HepG2 (cell line): Measurements from ENCODE around the gene CALY. TPM values are rescaled to one million over a fixed set of nuclear protein-coding genes. Genes with fewer than 3 reads are reported as not detected.

ENCODE experiments used
- CEBPG ChIP-seq: IDR thresholded peaks from 2 replicates; pipeline ENCODE4 v1.6.1; 2016
- CSRNP2 ChIP-seq: sonication (generic); formaldehyde crosslinking; conservative IDR thresholded peaks from 2 replicates; pipeline ENCODE4 v1.8.0; 2022; ENCODE audit warnings: low read depth, missing genetic modification reagents
- IRF2 ChIP-seq: IDR thresholded peaks from 2 replicates; pipeline ENCODE4 v1.6.1; 2018; ENCODE audit warnings: missing genetic modification reagents, missing compliant biosample characterization
- JARID2 ChIP-seq: sonication (generic); formaldehyde crosslinking; IDR thresholded peaks from 2 replicates; pipeline ENCODE4 v1.8.1; 2023; ENCODE audit warnings: missing genetic modification reagents, inconsistent platforms; ENCODE audit not compliant: insufficient replicate concordance
- NR3C1 ChIP-seq: sonication (generic); formaldehyde crosslinking; IDR thresholded peaks from 2 replicates; pipeline ENCODE4 v1.4.0; 2020; ENCODE audit warnings: missing genetic modification reagents
- POLR2AphosphoS2 ChIP-seq: IDR thresholded peaks from 2 replicates; pipeline ENCODE4 v1.6.1; 2011; ENCODE audit warnings: low read depth, low read length, improper control_type of control experiment
- RARA ChIP-seq: IDR thresholded peaks from 2 replicates; pipeline ENCODE4 v1.6.1; 2016; ENCODE audit warnings: missing genetic modification reagents, missing compliant biosample characterization
- SOX13 ChIP-seq, 3 experiments: fragments of 450-650 bp in 1 of 3; sonication (generic) in 1 of 3; formaldehyde crosslinking in 1 of 3; IDR thresholded peaks in 2 of 3; conservative IDR thresholded peaks in 1 of 3; 2 replicates each; pipeline versions ENCODE4 v1.5.0 to v1.6.1; 2016 to 2020; ENCODE audit warnings: antibody characterized with exemption in 1 of 3, mild to moderate bottlenecking in 1 of 3, missing compliant biosample characterization in 1 of 3, missing genetic modification reagents in 1 of 3, moderate library complexity in 1 of 3
- ZBTB26 ChIP-seq: IDR thresholded peaks from 2 replicates; pipeline ENCODE4 v1.6.1; 2016; ENCODE audit warnings: missing compliant biosample characterization, missing genetic modification reagents, borderline replicate concordance
- ZBTB4 ChIP-seq: sonication (generic); formaldehyde crosslinking; IDR thresholded peaks from 2 replicates; pipeline ENCODE4 v1.4.0; 2020; ENCODE audit warnings: missing genetic modification reagents, mild to moderate bottlenecking, borderline replicate concordance
- ZNF138 ChIP-seq: sonication (generic); formaldehyde crosslinking; IDR thresholded peaks from 2 replicates; pipeline ENCODE4 v1.5.0; 2020; ENCODE audit warnings: mild to moderate bottlenecking, low read depth, missing genetic modification reagents
- ZNF234 ChIP-seq: sonication (generic); formaldehyde crosslinking; conservative IDR thresholded peaks from 2 replicates; pipeline ENCODE4 v1.5.1; 2020; ENCODE audit warnings: mild to moderate bottlenecking, missing genetic modification reagents
- ZNF34 ChIP-seq: sonication (generic); formaldehyde crosslinking; IDR thresholded peaks from 2 replicates; pipeline ENCODE4 v1.4.0; 2020; ENCODE audit warnings: mild to moderate bottlenecking, missing genetic modification reagents, borderline replicate concordance
- ZNF451 ChIP-seq: sonication (generic); formaldehyde crosslinking; IDR thresholded peaks from 2 replicates; pipeline ENCODE4 v1.5.0; 2020; ENCODE audit warnings: mild to moderate bottlenecking, missing genetic modification reagents
- ZNF550 ChIP-seq: sonication (generic); formaldehyde crosslinking; IDR thresholded peaks from 2 replicates; pipeline ENCODE4 v1.4.0; 2020; ENCODE audit warnings: mild to moderate bottlenecking, missing genetic modification reagents, borderline replicate concordance
- ZNF7 ChIP-seq: IDR thresholded peaks from 2 replicates; pipeline ENCODE4 v1.6.1; 2016; ENCODE audit warnings: missing biosample characterization, missing genetic modification reagents
- polyA plus RNA-seq, 8 experiments: library from polyadenylated mRNA; depleted of rRNA in 3 of 8; stranded (reverse) in 7 of 8; unstranded in 1 of 8; fragments of >200 nt; fragmentation: Illumina TruSeq in 4 of 8; extraction: Trizol in 4 of 8; gene quantifications; 2 replicates each; pipeline versions ENCODE4 v1.2.1 to v1.2.3, GENCODE V29; 2011 to 2016; ENCODE audit warnings: low read depth in 4 of 8, missing spikeins in 1 of 8, mixed read lengths in 1 of 8; ENCODE audit not compliant: insufficient read depth in 1 of 8
- total RNA-seq, 5 experiments: library from RNA; depleted of rRNA; stranded (reverse); fragments of >200 nt; fragmentation: Illumina TruSeq; extraction: Trizol; gene quantifications; 2 replicates each; pipeline ENCODE4 v1.2.3, GENCODE V29; 2016; ENCODE audit warnings: low read depth in 1 of 5
- TF ChIP-seq, protein P1 (sequence below): sonication (generic); formaldehyde crosslinking; IDR thresholded peaks from 2 replicates; pipeline ENCODE4 v1.4.0; 2020; ENCODE audit warnings: missing genetic modification reagents, borderline replicate concordance
- TF ChIP-seq, protein P2 (sequence below): sonication (generic); formaldehyde crosslinking; conservative IDR thresholded peaks from 2 replicates; pipeline ENCODE4 v1.5.0; 2020; ENCODE audit warnings: missing genetic modification reagents

The CALY gene
- total and polyA plus RNA-seq, 2 of the 13 experiments (the other 11 are each of a cell fraction or from before 2014, with no cell fraction given), result 0.08 TPM; not detected in 1

GRCh38 chr10:133277993-133278576, 58.6 kb downstream of the CALY start (continued):
- TF ChIP-seq NR3C1, result no peak
- TF ChIP-seq IRF2 (CRISPR knock-in tag), result no peak
- TF ChIP-seq ZNF138 (CRISPR knock-in tag), result no peak
- no peak for TF ChIP-seq ZNF234
- TF ChIP-seq RARA, result peak; percentile 80
- TF ChIP-seq, protein P1, sequence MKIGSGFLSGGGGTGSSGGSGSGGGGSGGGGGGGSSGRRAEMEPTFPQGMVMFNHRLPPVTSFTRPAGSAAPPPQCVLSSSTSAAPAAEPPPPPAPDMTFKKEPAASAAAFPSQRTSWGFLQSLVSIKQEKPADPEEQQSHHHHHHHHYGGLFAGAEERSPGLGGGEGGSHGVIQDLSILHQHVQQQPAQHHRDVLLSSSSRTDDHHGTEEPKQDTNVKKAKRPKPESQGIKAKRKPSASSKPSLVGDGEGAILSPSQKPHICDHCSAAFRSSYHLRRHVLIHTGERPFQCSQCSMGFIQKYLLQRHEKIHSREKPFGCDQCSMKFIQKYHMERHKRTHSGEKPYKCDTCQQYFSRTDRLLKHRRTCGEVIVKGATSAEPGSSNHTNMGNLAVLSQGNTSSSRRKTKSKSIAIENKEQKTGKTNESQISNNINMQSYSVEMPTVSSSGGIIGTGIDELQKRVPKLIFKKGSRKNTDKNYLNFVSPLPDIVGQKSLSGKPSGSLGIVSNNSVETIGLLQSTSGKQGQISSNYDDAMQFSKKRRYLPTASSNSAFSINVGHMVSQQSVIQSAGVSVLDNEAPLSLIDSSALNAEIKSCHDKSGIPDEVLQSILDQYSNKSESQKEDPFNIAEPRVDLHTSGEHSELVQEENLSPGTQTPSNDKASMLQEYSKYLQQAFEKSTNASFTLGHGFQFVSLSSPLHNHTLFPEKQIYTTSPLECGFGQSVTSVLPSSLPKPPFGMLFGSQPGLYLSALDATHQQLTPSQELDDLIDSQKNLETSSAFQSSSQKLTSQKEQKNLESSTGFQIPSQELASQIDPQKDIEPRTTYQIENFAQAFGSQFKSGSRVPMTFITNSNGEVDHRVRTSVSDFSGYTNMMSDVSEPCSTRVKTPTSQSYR, result no peak
- no peak for TF ChIP-seq ZBTB4 (CRISPR knock-in tag)
- no peak for TF ChIP-seq ZNF550 (CRISPR knock-in tag)
- peak; percentile 58; the same call in 1 of the 2 replicates for TF ChIP-seq ZNF7 (CRISPR knock-in tag)
- TF ChIP-seq POLR2AphosphoS2, result no peak
- TF ChIP-seq SOX13 (IDR thresholded peaks at IDR 0.05), result peak; percentile 92
- TF ChIP-seq SOX13 (CRISPR knock-in tag; conservative IDR thresholded peaks at IDR 0.05 in 1 of 2, IDR thresholded peaks at IDR 0.05 in 1 of 2), result peak in 1 of 2 experiments; percentile 95; a peak in 2 of 4 replicates
- 0 out of 2 replicates have a peak, but pooled peaks have one; percentile 16 for TF ChIP-seq ZBTB26 (CRISPR knock-in tag)
- TF ChIP-seq JARID2 (CRISPR knock-in tag), result no peak
- TF ChIP-seq, protein P2, sequence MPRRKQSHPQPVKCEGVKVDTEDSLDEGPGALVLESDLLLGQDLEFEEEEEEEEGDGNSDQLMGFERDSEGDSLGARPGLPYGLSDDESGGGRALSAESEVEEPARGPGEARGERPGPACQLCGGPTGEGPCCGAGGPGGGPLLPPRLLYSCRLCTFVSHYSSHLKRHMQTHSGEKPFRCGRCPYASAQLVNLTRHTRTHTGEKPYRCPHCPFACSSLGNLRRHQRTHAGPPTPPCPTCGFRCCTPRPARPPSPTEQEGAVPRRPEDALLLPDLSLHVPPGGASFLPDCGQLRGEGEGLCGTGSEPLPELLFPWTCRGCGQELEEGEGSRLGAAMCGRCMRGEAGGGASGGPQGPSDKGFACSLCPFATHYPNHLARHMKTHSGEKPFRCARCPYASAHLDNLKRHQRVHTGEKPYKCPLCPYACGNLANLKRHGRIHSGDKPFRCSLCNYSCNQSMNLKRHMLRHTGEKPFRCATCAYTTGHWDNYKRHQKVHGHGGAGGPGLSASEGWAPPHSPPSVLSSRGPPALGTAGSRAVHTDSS, result no peak
- no peak for TF ChIP-seq ZNF451 (CRISPR knock-in tag)
- no peak for TF ChIP-seq CSRNP2 (CRISPR knock-in tag)
- TF ChIP-seq CEBPG (CRISPR knock-in tag), result peak; percentile 59
- TF ChIP-seq ZNF34, result no peak
